SK-N-SH (cell line): Measurements from ENCODE around the gene CCDC148. TPM values are rescaled to one million over a fixed set of nuclear protein-coding genes. Genes with fewer than 3 reads are reported as not detected.
A peak's percentile ranks its signal among the peaks of the same experiment; 100 is the strongest.

Source experiments
- CTCF ChIA-PET: fragments of 300-600, 350-600 bp; formaldehyde crosslinking; extraction: SDS; loops from one replicate; lab custom pipeline; 2021; lab: Yijun Ruan, JAX
- POLR2A ChIA-PET: fragments of 350-600 bp; sonication (Branson Sonifier 250); formaldehyde crosslinking; extraction: SDS; loops from one replicate; lab custom pipeline; 2020; ENCODE audit warnings: antibody characterized with exemption, inconsistent platforms; lab: Yijun Ruan, JAX
- DNase-seq: peaks from one replicate; pipeline ENCODE4 v3.0.0; 2012
- H2AFZ ChIP-seq: fragments of 200-600 bp; sonication (generic); 2 replicates; pipeline ENCODE4 v1.8.1; 2016; ENCODE audit warnings: antibody characterized with exemption, mild to moderate bottlenecking, low read depth
- H3F3A ChIP-seq: fragments of 200-600 bp; sonication (generic); replicated peaks from 2 replicates; pipeline ENCODE3; 2016; ENCODE audit warnings: antibody characterized with exemption, mild to moderate bottlenecking; ENCODE audit not compliant: insufficient read depth
- H3K27ac ChIP-seq, 2 experiments: fragments of 200-500 bp in 1 of 2; fragments of 200-600 bp in 1 of 2; sonication (Bioruptor generic) in 1 of 2; sonication (generic), shearing (Covaris generic) in 1 of 2; 2 replicates each; pipeline versions ENCODE4 v1.5.1 to v1.6.1; 2014 to 2016; ENCODE audit warnings: low read depth in 2 of 2, inconsistent platforms in 1 of 2, low read length in 1 of 2, mild to moderate bottlenecking in 1 of 2, mixed read lengths in 1 of 2
- H3K27me3 ChIP-seq: fragments of 200-600 bp; sonication (generic), shearing (Covaris generic); 2 replicates; pipeline ENCODE4 v1.6.1; 2016; ENCODE audit warnings: mixed run types; ENCODE audit not compliant: insufficient read depth
- H3K36me3 ChIP-seq, 2 experiments: fragments of 200-500 bp in 1 of 2; fragments of 200-600 bp in 1 of 2; sonication (Bioruptor generic) in 1 of 2; sonication (generic) in 1 of 2; replicated peaks in 1 of 2; 2 replicates each; pipeline versions ENCODE3 to v1.5.1; 2014 to 2016; ENCODE audit warnings: low read length in 1 of 2, mild to moderate bottlenecking in 1 of 2; ENCODE audit not compliant: insufficient read depth in 2 of 2, control insufficient read depth in 1 of 2
- H3K4me1 ChIP-seq, 2 experiments: fragments of 200-500 bp in 1 of 2; fragments of 200-600 bp in 1 of 2; sonication (Bioruptor generic) in 1 of 2; sonication (generic), shearing (Covaris generic) in 1 of 2; 2 replicates each; pipeline versions ENCODE4 v1.5.1 to v1.6.1; 2014 to 2016; ENCODE audit warnings: low read depth in 1 of 2, low read length in 1 of 2, mixed run types in 1 of 2; ENCODE audit not compliant: insufficient read depth in 2 of 2, control insufficient read depth in 1 of 2
- H3K4me2 ChIP-seq: fragments of 200-600 bp; sonication (generic), shearing (Covaris generic); 2 replicates; pipeline ENCODE4 v1.6.1; 2017; ENCODE audit warnings: mixed run types
- H3K4me3 ChIP-seq, 2 experiments: fragments of 200-500 bp in 1 of 2; fragments of 200-600 bp in 1 of 2; sonication (Bioruptor generic) in 1 of 2; sonication (generic), shearing (Covaris generic) in 1 of 2; 2 replicates each; pipeline versions ENCODE4 v1.5.1 to v1.8.1; 2014 to 2016; ENCODE audit warnings: low read depth in 2 of 2, inconsistent platforms in 1 of 2, low read length in 1 of 2, mild to moderate bottlenecking in 1 of 2, mixed read lengths in 1 of 2, moderate library complexity in 1 of 2
- H3K79me2 ChIP-seq: fragments of 200-600 bp; sonication (generic); 2 replicates; pipeline ENCODE4 v1.8.1; 2017; ENCODE audit warnings: mild to moderate bottlenecking; ENCODE audit not compliant: insufficient read depth
- H3K9ac ChIP-seq: fragments of 200-600 bp; sonication (generic); 2 replicates; pipeline ENCODE4 v1.6.1; 2017; ENCODE audit warnings: mixed run types
- H3K9me2 ChIP-seq: fragments of 200-600 bp; sonication (generic); 2 replicates; pipeline ENCODE4 v1.6.1; 2017; ENCODE audit warnings: mixed run types
- H3K9me3 ChIP-seq: fragments of 200-600 bp; sonication (generic); 2 replicates; pipeline ENCODE4 v1.6.1; 2017; ENCODE audit warnings: mixed run types, mild to moderate bottlenecking, moderate library complexity
- H4K20me1 ChIP-seq: fragments of 200-600 bp; sonication (generic); 2 replicates; pipeline ENCODE4 v1.6.1; 2017; ENCODE audit warnings: mild to moderate bottlenecking, mixed run types; ENCODE audit not compliant: insufficient read depth
- CHD2 ChIP-seq: fragments of 150-350 bp; IDR thresholded peaks from 2 replicates; pipeline ENCODE4 v1.6.1; 2018; ENCODE audit warnings: low read length; ENCODE audit not compliant: partially characterized antibody
- EP300 ChIP-seq, 2 experiments: IDR thresholded peaks; 2 replicates each; pipeline versions ENCODE4 v1.4.0 to v1.6.1; 2012; ENCODE audit warnings: borderline replicate concordance in 1 of 2, low read depth in 1 of 2, low read length in 1 of 2
- EZH2phosphoT487 ChIP-seq: fragments of 200-600 bp; sonication (generic); IDR thresholded peaks from 2 replicates; pipeline ENCODE4 v1.6.1; 2017; ENCODE audit warnings: low read depth, mixed run types, mild to moderate bottlenecking, antibody characterized with exemption, moderate library complexity, borderline replicate concordance
- FOSL2 ChIP-seq: IDR thresholded peaks from 2 replicates; pipeline ENCODE4 v1.4.0; 2012; ENCODE audit warnings: low read depth, mild to moderate bottlenecking, moderate library complexity, borderline replicate concordance
- FOXJ3 ChIP-seq: sonication (generic); formaldehyde crosslinking; IDR thresholded peaks from 2 replicates; pipeline ENCODE4 v1.5.1; 2020; ENCODE audit warnings: mild to moderate bottlenecking, missing genetic modification reagents
- FOXM1 ChIP-seq: IDR thresholded peaks from 2 replicates; pipeline ENCODE4 v1.4.0; 2012; ENCODE audit warnings: low read depth, mild to moderate bottlenecking
- JUND ChIP-seq: IDR thresholded peaks from 2 replicates; pipeline ENCODE4 v1.4.0; 2012
- MEF2A ChIP-seq: IDR thresholded peaks from 2 replicates; pipeline ENCODE4 v1.4.0; 2012; ENCODE audit warnings: low read depth, borderline replicate concordance
- MXI1 ChIP-seq: IDR thresholded peaks from 2 replicates; pipeline ENCODE4 v1.6.1; 2012; ENCODE audit warnings: mild to moderate bottlenecking, low read depth, low read length, improper control_type of control experiment
- NFIC ChIP-seq: IDR thresholded peaks from 2 replicates; pipeline ENCODE4 v1.4.0; 2012; ENCODE audit warnings: borderline replicate concordance
- RAD21 ChIP-seq: IDR thresholded peaks from 2 replicates; pipeline ENCODE4 v1.6.1; 2012; ENCODE audit warnings: mild to moderate bottlenecking, low read length
- RFX5 ChIP-seq: IDR thresholded peaks from 2 replicates; pipeline ENCODE4 v1.6.1; 2012; ENCODE audit warnings: mild to moderate bottlenecking, improper control_type of control experiment, low read length
- RXRA ChIP-seq: IDR thresholded peaks from 2 replicates; pipeline ENCODE4 v1.4.0; 2012; ENCODE audit warnings: low read depth, mild to moderate bottlenecking, borderline replicate concordance
- SMC3 ChIP-seq: IDR thresholded peaks from 2 replicates; pipeline ENCODE4 v1.6.1; 2012; ENCODE audit warnings: low read depth, low read length, improper control_type of control experiment
- TAF1 ChIP-seq: IDR thresholded peaks from 2 replicates; pipeline ENCODE4 v1.6.1; 2012; ENCODE audit warnings: low read depth, mild to moderate bottlenecking, low read length, moderate library complexity, borderline replicate concordance
- TEAD4 ChIP-seq: IDR thresholded peaks from 2 replicates; pipeline ENCODE4 v1.4.0; 2012; ENCODE audit warnings: mild to moderate bottlenecking, borderline replicate concordance; ENCODE audit not compliant: insufficient read depth
- YY1 ChIP-seq: IDR thresholded peaks from 2 replicates; pipeline ENCODE4 v1.4.0; 2012; ENCODE audit warnings: low read depth, mild to moderate bottlenecking
- WGBS: methylation state at CpG from one replicate; pipeline ENCODE4 v1.1.6; 2017; ENCODE audit warnings: low lambda C conversion rate; 5-methylcytosine and 5-hydroxymethylcytosine counted together
- polyA plus RNA-seq, 3 experiments: library from polyadenylated mRNA; depleted of rRNA; stranded (reverse); fragments of >200 nt; gene quantifications; 2 replicates each; pipeline ENCODE4 v1.2.3, GENCODE V29; 2012
- TF ChIP-seq, protein P1 (sequence below): fragments of 200-600 bp; sonication (generic); IDR thresholded peaks from 2 replicates; pipeline ENCODE4 v1.6.1; 2017; ENCODE audit warnings: antibody characterized with exemption, mild to moderate bottlenecking, moderate library complexity
- TF ChIP-seq, protein P2 (sequence below): IDR thresholded peaks from 2 replicates; pipeline ENCODE4 v1.4.0; 2012; ENCODE audit warnings: low read depth, borderline replicate concordance
- TF ChIP-seq, protein P3 (sequence below): IDR thresholded peaks from 2 replicates; pipeline ENCODE4 v1.4.0; 2012; ENCODE audit warnings: low read depth, borderline replicate concordance
- TF ChIP-seq, protein P4 (sequence below): fragments of 150-350 bp; IDR thresholded peaks from 2 replicates; pipeline ENCODE4 v1.6.1; 2016; ENCODE audit warnings: mild to moderate bottlenecking, low read depth, low read length
- TF ChIP-seq, protein P5 (sequence below): fragments of 150-350 bp; IDR thresholded peaks from 2 replicates; pipeline ENCODE4 v1.6.1; 2017; ENCODE audit warnings: antibody characterized with exemption, low read length, low read depth, borderline replicate concordance

The CCDC148 gene
- polyA plus RNA-seq, 1 of the 3 experiments (the other 2 are of a cell fraction), result 0.18 TPM

DNA sequence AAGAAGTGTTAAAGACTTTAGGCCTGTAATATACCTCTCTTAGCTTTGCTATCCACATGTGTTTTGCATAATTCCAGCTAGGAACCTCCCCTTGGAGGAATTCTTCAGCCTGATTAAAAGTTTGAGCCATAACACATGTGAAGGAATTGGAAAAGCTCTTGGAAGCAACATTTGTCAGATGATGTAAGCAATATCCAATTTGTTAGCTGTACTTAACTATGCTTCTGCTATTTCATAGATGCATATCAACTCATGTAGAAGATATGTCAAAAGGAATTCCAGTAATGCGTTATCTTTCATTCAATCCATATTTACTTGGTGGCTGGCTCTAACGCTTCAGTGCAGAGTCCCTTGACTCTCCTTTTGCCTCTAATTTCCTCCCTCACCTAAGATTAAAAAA, 46.4 kb upstream of the CCDC148 start (continued):
- TF ChIP-seq TAF1 (no peak), CHD2 (no peak), TEAD4 (peak; percentile 94), MXI1 (no peak), NFIC (peak; percentile 61), FOXM1 (no peak), YY1 (no peak)
- TF ChIP-seq, protein P1, sequence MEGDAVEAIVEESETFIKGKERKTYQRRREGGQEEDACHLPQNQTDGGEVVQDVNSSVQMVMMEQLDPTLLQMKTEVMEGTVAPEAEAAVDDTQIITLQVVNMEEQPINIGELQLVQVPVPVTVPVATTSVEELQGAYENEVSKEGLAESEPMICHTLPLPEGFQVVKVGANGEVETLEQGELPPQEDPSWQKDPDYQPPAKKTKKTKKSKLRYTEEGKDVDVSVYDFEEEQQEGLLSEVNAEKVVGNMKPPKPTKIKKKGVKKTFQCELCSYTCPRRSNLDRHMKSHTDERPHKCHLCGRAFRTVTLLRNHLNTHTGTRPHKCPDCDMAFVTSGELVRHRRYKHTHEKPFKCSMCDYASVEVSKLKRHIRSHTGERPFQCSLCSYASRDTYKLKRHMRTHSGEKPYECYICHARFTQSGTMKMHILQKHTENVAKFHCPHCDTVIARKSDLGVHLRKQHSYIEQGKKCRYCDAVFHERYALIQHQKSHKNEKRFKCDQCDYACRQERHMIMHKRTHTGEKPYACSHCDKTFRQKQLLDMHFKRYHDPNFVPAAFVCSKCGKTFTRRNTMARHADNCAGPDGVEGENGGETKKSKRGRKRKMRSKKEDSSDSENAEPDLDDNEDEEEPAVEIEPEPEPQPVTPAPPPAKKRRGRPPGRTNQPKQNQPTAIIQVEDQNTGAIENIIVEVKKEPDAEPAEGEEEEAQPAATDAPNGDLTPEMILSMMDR, result no peak

DNA sequence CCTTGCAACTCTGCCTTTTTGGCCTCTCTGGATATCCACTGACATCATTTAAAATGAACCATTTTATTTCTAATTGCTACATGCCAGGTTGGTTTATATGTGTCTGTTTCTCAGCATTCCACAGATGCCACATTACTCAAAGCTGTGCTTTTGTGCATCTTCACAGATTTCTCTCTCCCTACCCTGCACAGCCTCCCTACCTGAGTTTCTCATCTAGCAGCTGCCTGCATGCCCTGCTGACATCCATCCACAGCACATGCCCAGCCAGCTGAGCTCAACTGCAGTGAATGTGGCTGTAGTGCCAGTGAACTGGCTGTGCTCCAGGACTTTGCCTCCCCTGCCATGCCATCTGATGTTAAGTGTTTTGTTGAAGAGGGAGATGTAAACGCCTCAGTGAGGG, 44.7 kb upstream of the CCDC148 start:
- POLR2A ChIA-PET, result no interaction called here
- Histone ChIP-seq H3K4me2 (no peak overlapping the region), H3K27me3 (no peaks in the 10 kb centered on the region), H3K27ac (no peak overlapping the region; a peak in 1 of 4 replicates), H3K4me3 (no peak overlapping the region), H3K9me2 (no peaks in the 10 kb centered on the region), H3K9ac (no peak overlapping the region), H4K20me1 (no peaks in the 10 kb centered on the region), H3K36me3 (no peaks in the 10 kb centered on the region), H3F3A (peaks cover 19% of the 10 kb centered on the region), H2AFZ (no peak overlapping the region), H3K79me2 (peaks cover 39% of the 10 kb centered on the region; the same call in 1 of the 2 replicates), H3K9me3 (no peaks in the 10 kb centered on the region), H3K4me1 (peaks cover 23 to 44% of the 10 kb centered on the region in 2 experiments)
- DNase-seq, result no peak
- CTCF ChIA-PET, result interaction anchor here (0.9 to 1.4 kb wide), 4 partner anchors 40 to 477 kb away, joined by 3 to 4 read pairs (median 3); no protein-coding TSS in a partner anchor
- 29% methylated on average over 1 of the region's 1 CpG for WGBS
- TF ChIP-seq SMC3, result no peak
- TF ChIP-seq TAF1, result no peak
- TF ChIP-seq, protein P2, sequence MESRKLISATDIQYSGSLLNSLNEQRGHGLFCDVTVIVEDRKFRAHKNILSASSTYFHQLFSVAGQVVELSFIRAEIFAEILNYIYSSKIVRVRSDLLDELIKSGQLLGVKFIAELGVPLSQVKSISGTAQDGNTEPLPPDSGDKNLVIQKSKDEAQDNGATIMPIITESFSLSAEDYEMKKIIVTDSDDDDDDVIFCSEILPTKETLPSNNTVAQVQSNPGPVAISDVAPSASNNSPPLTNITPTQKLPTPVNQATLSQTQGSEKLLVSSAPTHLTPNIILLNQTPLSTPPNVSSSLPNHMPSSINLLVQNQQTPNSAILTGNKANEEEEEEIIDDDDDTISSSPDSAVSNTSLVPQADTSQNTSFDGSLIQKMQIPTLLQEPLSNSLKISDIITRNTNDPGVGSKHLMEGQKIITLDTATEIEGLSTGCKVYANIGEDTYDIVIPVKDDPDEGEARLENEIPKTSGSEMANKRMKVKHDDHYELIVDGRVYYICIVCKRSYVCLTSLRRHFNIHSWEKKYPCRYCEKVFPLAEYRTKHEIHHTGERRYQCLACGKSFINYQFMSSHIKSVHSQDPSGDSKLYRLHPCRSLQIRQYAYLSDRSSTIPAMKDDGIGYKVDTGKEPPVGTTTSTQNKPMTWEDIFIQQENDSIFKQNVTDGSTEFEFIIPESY, result no peak
- TF ChIP-seq FOXM1, result no peak
- TF ChIP-seq, protein P3, sequence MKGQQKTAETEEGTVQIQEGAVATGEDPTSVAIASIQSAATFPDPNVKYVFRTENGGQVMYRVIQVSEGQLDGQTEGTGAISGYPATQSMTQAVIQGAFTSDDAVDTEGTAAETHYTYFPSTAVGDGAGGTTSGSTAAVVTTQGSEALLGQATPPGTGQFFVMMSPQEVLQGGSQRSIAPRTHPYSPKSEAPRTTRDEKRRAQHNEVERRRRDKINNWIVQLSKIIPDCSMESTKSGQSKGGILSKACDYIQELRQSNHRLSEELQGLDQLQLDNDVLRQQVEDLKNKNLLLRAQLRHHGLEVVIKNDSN, result no peak
- no peak for TF ChIP-seq MXI1
- no peak for TF ChIP-seq CHD2
- no peak for TF ChIP-seq RXRA
- TF ChIP-seq RFX5, result no peak
- TF ChIP-seq RAD21, result no peak
- TF ChIP-seq JUND, result no peak
- TF ChIP-seq FOXJ3, result no peak
- TF ChIP-seq EP300 (IDR thresholded peaks at IDR 0.05; ENCODE audit: borderline replicate concordance in 1 of 2, low read depth in 1 of 2, low read length in 1 of 2), result no peak
- peak; percentile 35; the same call in 1 of the 2 replicates for TF ChIP-seq NFIC
- TF ChIP-seq, protein P4, sequence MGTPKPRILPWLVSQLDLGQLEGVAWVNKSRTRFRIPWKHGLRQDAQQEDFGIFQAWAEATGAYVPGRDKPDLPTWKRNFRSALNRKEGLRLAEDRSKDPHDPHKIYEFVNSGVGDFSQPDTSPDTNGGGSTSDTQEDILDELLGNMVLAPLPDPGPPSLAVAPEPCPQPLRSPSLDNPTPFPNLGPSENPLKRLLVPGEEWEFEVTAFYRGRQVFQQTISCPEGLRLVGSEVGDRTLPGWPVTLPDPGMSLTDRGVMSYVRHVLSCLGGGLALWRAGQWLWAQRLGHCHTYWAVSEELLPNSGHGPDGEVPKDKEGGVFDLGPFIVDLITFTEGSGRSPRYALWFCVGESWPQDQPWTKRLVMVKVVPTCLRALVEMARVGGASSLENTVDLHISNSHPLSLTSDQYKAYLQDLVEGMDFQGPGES, result no peak
- TF ChIP-seq, protein P5, sequence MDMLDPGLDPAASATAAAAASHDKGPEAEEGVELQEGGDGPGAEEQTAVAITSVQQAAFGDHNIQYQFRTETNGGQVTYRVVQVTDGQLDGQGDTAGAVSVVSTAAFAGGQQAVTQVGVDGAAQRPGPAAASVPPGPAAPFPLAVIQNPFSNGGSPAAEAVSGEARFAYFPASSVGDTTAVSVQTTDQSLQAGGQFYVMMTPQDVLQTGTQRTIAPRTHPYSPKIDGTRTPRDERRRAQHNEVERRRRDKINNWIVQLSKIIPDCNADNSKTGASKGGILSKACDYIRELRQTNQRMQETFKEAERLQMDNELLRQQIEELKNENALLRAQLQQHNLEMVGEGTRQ, result no peak
- no peak for TF ChIP-seq FOSL2
- TF ChIP-seq, protein P1, result no peak
- TF ChIP-seq MEF2A, result no peak
- no peak for TF ChIP-seq TEAD4
- TF ChIP-seq EZH2phosphoT487, result no peak
